A172 (cell line): Measurements from ENCODE around the gene KIF26A. TPM values are rescaled to one million over a fixed set of nuclear protein-coding genes. Genes with fewer than 3 reads are reported as not detected.
"Not testable (repeated sequence)": the region's sequence is repeated elsewhere in the genome, so short reads cannot be mapped to it uniquely, and the experiment has no call there.

ENCODE experiments used
- DNase-seq: peaks from one replicate; pipeline ENCODE4 v3.0.0-alpha.2; 2015; ENCODE audit warnings: low spot score
- total RNA-seq: library from RNA; depleted of rRNA; stranded (reverse); fragments of >200 nt; shearing (Covaris generic); gene quantifications from 2 replicates; pipeline ENCODE4 v1.2.3, GENCODE V29; 2014

KIF26A gene
- total RNA-seq, 1 experiment from 2014 or later, result 2.4 TPM

- not testable (repeated sequence) for DNase-seq
Observed at GRCh38 chr14:104208331-104208730, 69.9 kb downstream of the KIF26A start.

DNA sequence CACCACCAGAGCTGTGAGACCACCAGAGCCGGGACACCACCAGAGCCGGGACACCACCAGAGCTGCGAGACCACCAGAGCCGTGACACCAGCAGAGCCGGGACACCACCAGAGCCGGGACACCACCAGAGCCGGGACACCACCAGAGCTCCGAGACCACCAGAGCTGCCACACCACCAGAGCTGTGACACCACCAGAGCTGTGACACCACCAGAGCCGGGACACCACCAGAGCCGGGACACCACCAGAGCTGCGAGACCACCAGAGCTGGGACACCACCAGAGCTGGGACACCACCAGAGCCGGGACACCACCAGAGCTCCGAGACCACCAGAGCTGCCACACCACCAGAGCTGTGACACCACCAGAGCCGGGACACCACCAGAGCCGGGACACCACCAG is 70.7 kb downstream of the KIF26A start:
- not testable (repeated sequence) for DNase-seq

DNA sequence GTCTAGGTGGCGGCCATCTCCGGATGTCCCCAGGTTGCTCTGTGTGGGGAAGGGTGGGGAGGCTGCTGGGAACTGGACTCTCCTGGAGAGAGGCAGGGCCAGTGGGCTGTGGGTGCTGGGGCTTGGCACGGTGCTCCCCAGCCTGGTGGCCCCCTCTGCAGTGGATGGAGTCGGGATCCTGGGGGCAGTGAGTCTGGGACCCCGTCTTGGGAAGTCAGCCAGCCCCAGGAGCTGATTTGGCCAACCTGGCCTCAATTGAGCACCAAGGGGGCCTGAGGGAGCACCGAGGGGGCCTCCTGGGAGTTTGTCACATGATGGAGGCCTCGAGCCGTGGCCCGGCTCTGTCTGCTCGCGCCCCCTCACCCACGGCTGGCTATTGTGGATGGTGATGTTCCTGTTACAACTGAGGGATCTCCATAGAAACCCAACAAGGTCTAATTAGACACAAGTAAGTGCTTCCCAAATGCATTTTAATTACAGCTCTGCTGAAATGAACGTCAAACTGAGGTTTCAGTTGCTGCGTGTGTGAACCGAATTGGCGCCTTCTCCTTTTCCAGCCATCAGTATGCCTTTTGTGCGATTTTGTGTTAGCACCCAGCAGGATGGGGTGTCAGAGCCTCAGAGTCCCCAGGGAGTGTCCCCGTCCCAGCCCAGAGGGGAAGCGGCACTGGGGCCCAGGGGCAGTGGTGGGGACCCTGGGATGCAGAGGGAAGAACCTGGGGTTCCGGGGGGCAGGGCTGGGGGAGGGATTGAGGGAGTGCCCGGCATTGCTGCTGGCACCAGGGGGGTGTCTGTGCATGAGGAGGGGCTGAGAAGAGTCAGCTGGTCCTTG is 71.8 kb downstream of the KIF26A start:
- no peak for DNase-seq

DNA sequence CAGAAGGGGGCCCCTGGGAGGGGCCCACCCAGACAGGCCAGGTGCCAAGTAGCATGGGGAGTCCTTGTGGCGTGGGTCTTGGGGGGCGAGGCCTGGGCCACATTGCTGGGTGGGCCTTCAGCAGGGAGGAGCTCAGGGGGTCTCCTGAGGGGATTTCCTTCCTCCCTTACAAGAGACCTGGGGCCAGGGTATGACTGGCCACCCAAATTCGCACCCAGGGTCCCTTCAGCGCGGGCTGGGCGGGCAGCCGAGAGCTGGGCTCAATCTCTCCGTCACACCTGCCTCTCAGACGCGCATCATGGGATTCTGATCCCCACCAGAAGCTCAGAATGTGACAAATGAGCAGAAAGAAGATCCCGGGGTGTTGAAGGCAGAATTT is 72.4 kb downstream of the KIF26A start:
- DNase-seq, result no peak

DNA sequence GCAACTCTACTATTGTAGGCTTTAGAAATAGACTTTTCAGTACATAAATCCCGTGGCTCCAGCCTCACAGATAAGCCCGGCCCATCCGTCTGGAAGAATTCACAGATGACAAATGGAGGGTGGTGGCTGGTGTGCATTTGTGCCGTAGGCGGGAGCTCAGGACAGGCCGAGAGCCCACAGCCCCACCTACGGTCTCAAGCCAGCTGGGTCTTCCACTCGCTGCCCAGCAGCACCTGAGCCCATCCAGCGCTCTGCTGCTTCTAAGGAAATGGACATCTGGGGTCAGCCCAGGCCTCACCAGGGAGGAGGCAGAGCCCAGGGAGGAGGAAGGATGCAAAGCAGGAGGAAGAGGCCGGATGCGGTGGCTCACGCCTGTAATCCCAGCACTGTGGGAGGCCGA is 72.8 kb downstream of the KIF26A start:
- DNase-seq, result no peak

- no peak for DNase-seq
Observed at GRCh38 chr14:104211741-104212140, 73.4 kb downstream of the KIF26A start.

DNA sequence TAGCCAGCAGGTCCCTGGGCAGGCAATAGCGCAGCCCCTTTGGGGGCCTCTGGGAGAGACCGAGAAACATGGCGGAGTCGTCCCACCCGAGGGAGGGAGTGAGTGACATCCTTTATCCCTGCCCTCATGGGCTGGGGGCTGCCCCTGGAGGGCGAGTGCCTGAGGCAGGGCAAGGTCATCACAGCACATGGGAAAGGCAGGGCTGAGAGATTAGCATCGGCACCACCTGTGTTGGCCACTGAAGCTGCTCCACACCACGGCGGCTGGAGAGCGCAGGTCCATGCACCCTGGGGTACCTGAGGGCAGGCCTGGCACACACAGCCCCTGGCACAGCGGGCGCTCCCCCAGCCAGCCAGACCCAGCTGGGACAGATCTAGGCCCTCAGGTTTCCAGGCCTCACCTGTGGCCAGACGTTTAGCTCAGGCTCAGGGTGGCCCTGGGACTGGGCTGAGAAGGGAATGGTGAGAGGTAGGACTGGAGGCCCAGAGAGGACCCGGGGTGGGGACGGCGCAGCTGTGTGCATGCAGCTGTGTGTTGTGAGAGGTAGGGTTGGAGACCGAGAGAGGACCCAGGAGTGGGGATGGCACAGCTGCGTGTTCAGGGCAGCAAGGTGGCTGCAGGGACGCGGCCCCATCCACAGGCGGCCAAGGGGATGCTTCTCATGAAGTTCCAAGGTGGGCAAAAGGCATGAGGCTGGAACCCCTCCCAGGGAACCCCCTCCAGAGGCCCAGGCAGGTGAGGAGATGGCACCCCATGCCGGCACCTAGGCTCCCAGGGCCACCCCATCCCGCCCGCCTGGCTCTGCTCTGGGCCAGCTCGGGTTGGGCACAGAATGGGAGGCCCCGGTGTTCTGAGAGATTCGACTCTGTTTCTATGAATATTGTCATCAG is 74.1 kb downstream of the KIF26A start:
- no peak for DNase-seq

GRCh38 chr14:104213301-104214034 is 75.1 kb downstream of the KIF26A start:
- no peak for DNase-seq

DNA sequence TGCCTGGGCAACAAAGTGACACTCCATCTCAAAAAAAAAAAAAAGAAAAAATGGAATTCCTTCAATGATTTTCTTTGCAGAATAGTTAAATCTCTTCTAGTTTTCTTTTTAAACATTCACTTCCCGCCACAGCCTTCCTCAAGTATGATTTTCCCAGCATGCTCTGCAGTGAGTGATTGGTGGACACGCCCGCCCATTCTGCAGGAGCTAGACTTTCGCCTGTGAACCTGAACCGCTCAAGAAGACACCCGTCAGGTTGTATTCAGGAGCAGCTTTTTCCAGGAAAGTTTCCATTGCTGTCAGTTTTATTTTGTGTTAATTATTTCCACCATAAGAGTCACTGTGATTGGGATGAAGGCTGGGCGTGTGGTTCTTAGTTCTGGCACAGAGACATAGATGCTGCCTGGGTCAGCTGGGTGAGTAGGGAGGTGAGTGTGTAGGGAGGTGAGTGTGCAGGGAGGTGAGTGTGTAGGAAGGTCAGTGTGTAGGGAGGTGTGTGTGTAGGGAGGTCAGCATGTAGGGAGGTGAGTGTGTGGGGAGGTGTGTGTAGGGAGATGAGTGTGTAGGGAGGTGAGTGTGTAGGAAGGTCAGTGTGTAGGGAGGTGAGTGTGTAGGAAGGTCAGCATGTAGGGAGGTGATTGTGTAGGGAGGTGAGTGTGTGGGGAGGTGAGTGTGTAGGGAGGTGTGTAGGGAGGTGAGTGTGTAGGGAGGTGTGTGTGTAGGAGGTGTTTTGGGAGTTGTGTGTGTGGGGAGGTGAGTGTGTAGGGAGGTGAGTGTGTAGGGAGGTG is 76.2 kb downstream of the KIF26A start:
- no peak for DNase-seq

DNA sequence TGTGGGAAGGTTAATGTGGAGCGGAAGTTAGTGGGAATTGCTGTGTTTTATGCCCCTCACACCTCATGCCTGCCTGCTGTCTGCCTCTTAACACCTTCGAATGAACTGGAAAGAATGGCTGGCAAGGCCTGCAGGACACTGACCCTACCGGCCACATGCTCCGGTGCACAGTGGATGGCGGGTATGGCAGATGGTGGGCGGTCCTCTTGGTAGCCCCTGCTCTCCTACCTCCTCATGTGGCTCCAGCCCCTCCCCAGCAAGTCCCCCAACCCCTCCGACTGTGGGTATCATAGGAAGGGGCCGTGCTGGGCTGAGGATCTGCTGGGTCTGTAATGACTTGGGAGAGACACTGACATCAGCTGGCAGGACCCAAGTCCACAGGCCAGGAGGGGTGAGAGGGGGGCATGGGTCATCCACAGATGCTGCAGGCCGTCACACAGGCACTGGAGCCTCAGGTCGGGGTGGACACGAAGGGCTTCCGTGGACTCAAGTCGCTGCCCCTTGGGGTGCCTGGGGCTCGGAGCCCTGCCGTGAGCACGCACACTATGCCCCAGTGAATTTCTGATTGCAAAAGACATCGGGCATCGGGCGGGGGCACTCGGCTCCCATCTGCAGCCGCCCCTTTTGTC is 77.4 kb downstream of the KIF26A start:
- DNase-seq, result no peak

DNA sequence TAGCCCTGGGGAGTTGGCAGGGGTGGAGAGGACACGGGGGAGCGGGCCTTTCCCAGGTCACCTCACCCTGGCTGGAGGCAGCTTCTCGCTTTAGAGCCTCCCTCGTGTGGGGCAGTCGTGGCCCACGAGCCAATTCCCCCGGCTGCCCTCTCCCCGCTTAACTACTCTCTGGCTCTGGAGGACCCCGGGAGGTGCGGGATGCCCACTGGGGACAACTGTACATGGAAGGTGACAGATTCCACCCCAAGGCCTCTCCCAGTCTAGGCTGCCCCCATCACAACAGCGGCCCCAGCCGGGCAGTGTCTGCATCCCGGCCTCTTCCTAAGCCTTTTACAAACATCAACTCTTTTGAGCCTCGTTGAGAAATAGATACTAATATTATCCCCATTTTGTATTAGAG is 78.1 kb downstream of the KIF26A start:
- DNase-seq, result no peak

DNA sequence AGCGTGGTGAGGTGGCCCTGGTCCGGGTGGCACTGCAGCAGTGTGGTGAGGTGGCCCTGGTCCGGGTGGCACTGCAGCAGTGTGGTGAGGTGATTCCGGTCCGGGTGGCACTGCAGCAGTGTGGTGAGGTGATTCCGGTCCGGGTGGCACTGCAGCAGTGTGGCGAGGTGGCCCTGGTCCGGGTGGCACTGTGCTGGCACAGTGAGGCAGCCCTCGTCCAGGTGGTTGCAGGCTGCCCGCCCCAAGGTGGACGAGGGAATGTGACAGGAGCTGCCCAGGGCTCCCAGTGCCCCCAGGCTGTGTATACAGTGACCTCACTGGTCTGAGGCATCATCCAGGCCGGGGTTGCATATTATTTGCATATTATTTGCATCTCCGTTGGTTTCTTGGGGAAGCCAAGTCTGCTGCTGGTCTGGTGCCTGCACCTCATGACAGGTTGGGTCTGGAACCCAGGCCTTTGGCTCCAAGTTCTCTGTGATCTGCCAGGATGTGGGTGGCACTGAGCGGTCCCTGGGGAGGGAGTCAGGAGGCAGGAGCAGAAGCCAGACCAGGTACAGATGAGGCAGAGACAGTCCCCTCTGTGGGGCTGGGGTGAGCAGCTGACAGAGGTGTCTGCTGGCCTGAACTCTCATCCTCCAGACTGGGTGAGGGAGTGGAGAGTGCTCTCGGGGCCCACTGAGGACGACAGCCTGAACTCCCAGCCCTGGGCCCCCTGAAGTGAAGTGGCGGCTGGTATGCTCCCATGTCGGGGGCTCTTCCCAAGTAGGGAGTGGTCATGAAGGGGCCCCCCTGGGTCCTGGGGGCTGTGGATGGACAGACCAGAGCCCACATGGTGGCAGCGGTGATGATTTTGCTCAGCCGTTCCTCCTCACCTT is 79.3 kb downstream of the KIF26A start:
- no peak for DNase-seq

DNA sequence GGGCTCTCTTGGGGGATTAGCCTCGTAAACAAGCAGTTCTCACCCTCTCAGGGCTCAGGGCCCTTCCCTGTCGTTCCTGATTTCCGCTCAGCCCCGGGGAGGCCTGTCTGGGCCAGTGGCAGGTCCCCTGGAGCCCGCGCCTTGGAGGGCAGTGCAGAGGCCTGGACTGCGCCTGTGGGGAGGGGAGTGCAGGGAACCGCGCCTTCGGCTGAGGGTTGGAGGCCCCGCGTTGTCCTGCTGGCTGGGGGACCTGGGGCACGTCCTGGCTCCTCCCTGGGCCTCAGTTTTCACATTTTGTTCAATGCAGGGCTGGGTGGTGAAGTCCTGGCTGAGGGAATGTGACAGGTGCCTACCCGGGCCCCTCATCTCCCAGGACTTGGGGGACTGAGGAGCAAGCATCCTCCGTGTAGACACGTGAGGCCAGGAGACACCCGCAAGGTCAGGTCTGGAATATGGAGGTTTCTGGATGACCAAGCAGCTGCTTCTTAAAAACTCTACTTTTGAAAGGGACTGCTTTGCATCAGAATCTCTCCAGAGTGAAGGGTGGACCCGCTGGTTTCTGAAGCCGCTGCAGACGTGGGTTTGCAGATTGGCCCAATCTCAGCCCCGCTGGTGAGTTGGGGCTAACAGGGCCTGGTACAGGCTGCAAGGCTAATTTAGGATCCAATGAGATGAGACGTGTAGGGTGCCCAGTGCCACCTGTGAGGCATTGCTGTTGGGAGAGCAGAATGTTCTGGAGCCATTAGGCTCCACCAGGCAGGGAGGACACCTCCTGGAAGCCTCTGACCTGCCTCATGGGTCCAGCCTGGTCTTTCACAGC is 80.2 kb downstream of the KIF26A start:
- DNase-seq, result no peak

DNA sequence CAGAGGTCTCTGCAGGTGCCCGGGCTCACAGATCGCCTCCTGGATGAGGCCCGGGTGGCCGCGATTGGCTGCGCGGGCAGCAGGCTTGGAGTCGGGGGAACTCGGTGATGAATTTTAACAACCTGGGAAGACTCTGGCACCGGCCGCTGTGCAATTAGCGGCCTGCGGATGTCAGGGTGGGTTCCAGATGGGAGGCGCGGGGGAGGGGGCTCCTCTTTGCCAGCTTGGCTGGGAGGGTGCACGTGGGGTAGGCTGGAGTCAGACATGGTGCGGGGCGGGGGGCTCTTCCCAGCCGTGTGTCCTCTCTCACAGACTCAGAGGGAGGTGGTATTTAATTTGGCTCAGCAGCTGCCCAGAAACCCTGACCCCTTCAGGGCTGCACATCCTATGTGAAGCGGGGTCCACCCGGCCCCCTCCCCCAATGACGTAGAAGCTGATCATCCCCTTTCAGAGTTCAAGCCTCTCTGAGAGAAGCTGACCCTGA is 81.4 kb downstream of the KIF26A start:
- no peak for DNase-seq

DNA sequence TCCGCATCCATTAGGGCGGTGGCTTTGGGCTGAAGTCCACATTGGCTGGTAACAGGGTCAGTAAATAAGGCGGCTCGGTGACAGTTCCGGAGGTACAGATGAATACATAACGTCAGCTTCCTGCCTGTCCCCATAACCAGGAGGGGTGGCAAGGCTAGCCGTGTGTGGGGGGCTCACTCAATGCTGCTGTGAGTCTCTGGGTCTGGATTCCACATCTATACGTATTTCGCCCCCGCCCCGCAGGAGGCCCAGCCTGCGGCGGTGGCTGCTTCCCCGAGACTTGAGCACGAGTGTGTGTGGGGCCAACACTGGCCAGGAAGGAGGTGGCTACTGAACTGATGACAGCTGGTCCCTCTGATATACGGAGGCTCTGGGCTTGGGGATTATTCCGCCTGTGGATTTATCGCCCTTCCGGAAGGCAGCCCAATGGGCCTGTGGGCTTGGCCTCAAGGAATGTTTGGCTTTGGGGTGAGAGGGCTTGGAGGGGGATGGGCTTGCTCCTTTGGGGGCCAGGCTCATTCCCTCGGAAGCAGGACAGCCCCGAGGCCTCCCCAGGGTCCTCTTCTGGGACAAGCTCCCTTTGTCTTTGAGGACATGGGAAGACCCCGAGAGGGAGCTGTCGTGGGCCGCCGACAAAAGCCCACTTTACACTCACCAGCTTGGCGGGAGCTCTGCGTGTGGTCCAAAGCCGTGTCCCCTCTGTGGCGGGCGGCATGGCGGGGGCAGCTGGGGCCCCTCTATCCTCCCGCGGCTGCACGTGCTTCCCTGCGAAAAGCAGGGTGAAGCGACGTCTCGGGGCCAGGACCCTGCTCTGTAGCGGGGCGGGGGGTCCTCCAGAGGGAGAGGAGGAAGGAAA is 82.1 kb downstream of the KIF26A start:
- no peak for DNase-seq

DNA sequence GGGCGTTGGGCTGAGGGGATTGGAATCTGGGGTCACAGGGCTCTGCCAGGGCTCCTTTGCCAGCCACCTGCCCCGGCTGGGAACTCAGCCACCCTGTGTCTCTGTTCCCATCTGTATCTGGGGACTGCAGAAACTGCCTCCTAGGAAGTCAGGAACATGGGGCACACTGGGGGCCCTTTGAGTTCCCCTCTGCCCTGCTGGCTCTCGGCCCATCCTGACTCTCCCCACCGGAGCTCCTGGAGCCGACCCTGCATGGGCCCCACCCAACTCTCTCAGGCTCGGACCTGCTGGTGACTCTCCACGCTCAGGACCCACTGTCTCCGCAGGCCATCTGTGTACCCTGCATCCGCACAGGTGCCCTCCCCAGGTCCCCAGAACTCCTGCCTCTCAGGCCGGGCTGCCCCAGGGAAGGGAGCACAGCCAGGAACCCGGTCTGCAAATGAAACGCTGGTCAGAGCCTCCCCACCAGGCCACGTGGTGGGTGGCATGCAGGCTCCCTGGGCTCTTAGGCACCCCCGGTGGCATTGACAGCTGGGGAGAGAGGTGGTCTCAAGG is 82.8 kb downstream of the KIF26A start:
- DNase-seq, result no peak

GRCh38 chr14:104221636-104222369 is 83.4 kb downstream of the KIF26A start:
- DNase-seq, result no peak
